Right renal cortex interstitium (tissue), 3 donors: ENCODE results near the gene RAB11FIP4. TPM values are rescaled to one million over a fixed set of nuclear protein-coding genes. Genes with fewer than 3 reads are reported as not detected.
"Not testable (repeated sequence)": the region's sequence is repeated elsewhere in the genome, so short reads cannot be mapped to it uniquely, and the experiment has no call there.

Experiments
- DNase-seq, 3 donors: peaks; one replicate each; pipeline ENCODE4 v3.0.0-alpha.2; 2013; ENCODE audit warnings: low read depth in 3 of 3, low spot score in 2 of 3
- polyA plus RNA-seq, 3 donors: library from polyadenylated mRNA; unstranded; fragments of 120-200 nt; gene quantifications; one replicate each; pipeline ENCODE4 v1.2.1, GENCODE V29; 2013; ENCODE audit not compliant: insufficient read length in 3 of 3

RAB11FIP4 gene
- 10 to 100 TPM; 15.8 to 19.7 (median 19.1) TPM for polyA plus RNA-seq

- DNase-seq, result no peak
These were observed at the start of gene RAB11FIP4 for GRCh38 chr17:31391496-31391949. TSS of gene RAB11FIP4 (plus strand) at chr17:31391675. CDS start at chr17:31391853, 178 bp downstream.

GRCh38 chr17:31345191-31345747 lies 46.2 kb upstream of the RAB11FIP4 start:
- not testable (repeated sequence) for DNase-seq

- DNase-seq, result no peak
These were observed 42.0 kb upstream of the RAB11FIP4 start for GRCh38 chr17:31349454-31349853.

- DNase-seq, result no peak
These were observed 35.5 kb upstream of the RAB11FIP4 start for GRCh38 chr17:31355935-31356334.

GRCh38 chr17:31357091-31357490 lies 34.4 kb upstream of the RAB11FIP4 start:
- DNase-seq, result no peak

- DNase-seq, result no peak
These were observed 33.6 kb upstream of the RAB11FIP4 start for GRCh38 chr17:31357839-31358394.

GRCh38 chr17:31364012-31364411 lies 27.5 kb upstream of the RAB11FIP4 start:
- DNase-seq, result no peak

GRCh38 chr17:31366088-31366487 lies 25.4 kb upstream of the RAB11FIP4 start:
- DNase-seq, result no peak

GRCh38 chr17:31369266-31369665 lies 22.2 kb upstream of the RAB11FIP4 start:
- no peak for DNase-seq

GRCh38 chr17:31371511-31372097 lies 19.9 kb upstream of the RAB11FIP4 start:
- DNase-seq, result no peak

GRCh38 chr17:31373150-31374093 lies 18.1 kb upstream of the RAB11FIP4 start:
- DNase-seq, result no peak

- DNase-seq, result no peak
These were observed 17.4 kb upstream of the RAB11FIP4 start for GRCh38 chr17:31374094-31374447.

GRCh38 chr17:31374503-31374902 lies 17.0 kb upstream of the RAB11FIP4 start:
- no peak for DNase-seq

- no peak for DNase-seq
These were observed 12.8 kb upstream of the RAB11FIP4 start for GRCh38 chr17:31378638-31379037.

GRCh38 chr17:31379597-31380205 lies 11.8 kb upstream of the RAB11FIP4 start:
- DNase-seq, result no peak

- no peak for DNase-seq
These were observed 10.3 kb upstream of the RAB11FIP4 start for GRCh38 chr17:31381165-31381668.

GRCh38 chr17:31382668-31383275 lies 8.7 kb upstream of the RAB11FIP4 start:
- DNase-seq, result not testable (repeated sequence)

GRCh38 chr17:31383488-31383887 lies 8.0 kb upstream of the RAB11FIP4 start:
- not testable (repeated sequence) for DNase-seq

- DNase-seq, result no peak
These were observed 5.8 kb upstream of the RAB11FIP4 start for GRCh38 chr17:31385428-31386285.
